WERI-Rb-1 (cell line): Measurements from ENCODE around the gene ATP2B2.

Source experiments
- DNase-seq: peaks from one replicate; pipeline ENCODE4 v3.0.0-alpha.2; 2020
- H3K27ac ChIP-seq: fragments of 250-450 bp; sonication (Bioruptor Pico); 2 replicates; pipeline ENCODE4 v1.5.1; 2020; ENCODE audit warnings: mild to moderate bottlenecking, moderate library complexity
- H3K27me3 ChIP-seq: fragments of 250-450 bp; sonication (Bioruptor Pico); 2 replicates; pipeline ENCODE4 v1.5.1; 2021; ENCODE audit warnings: mild to moderate bottlenecking, low read depth, moderate library complexity; ENCODE audit not compliant: insufficient read depth, severe bottlenecking
- H3K36me3 ChIP-seq: fragments of 250-450 bp; sonication (Bioruptor Pico); 2 replicates; pipeline ENCODE4 v1.5.1; 2020; ENCODE audit warnings: mild to moderate bottlenecking, moderate library complexity
- H3K4me3 ChIP-seq: 2 replicates; pipeline ENCODE4 v1.5.1; 2011; ENCODE audit warnings: low read depth, mild to moderate bottlenecking, control low read depth, low read length
- H3K9me3 ChIP-seq: fragments of 250-450 bp; sonication (Bioruptor Pico); 2 replicates; pipeline ENCODE4 v1.5.1; 2021; ENCODE audit warnings: mild to moderate bottlenecking, moderate library complexity; ENCODE audit not compliant: severe bottlenecking
- CTCF ChIP-seq: IDR thresholded peaks from 2 replicates; pipeline ENCODE4 v1.5.1; 2011; ENCODE audit warnings: low read depth, mild to moderate bottlenecking, control low read depth, inconsistent platforms, low read length

Gene ATP2B2

DNA sequence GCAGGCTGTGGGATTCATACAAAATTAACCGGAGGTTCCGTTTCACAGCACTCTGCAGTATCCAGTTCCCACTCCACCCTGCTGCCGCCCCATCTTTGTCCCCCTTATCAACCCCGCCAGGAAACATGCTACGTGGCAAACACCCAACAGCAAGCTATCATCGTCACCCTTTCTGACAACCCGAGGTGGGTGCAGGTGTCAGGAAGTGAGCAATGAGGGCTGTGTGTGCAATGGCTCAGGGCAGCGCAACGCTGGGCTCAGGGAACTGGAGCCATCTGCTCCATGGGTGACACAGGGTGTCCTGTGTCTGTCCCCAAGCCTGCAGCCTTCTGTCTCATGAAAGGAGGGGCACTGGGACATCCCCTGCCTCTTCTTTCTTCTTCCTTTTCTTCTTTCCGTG, 60.9 kb downstream of the ATP2B2 start:
- H3K27ac ChIP-seq, result no peak overlapping the region
- TF ChIP-seq CTCF, result no peak
- no peak overlapping the region for H3K4me3 ChIP-seq
- no peak for DNase-seq
- H3K9me3 ChIP-seq, result no peaks in the 10 kb centered on the region
- no peaks in the 10 kb centered on the region for H3K27me3 ChIP-seq
- no peaks in the 10 kb centered on the region for H3K36me3 ChIP-seq

- no peaks in the 10 kb centered on the region for H3K27me3 ChIP-seq
- H3K27ac ChIP-seq, result no peak overlapping the region
- DNase-seq, result no peak
- TF ChIP-seq CTCF, result no peak
- no peak overlapping the region for H3K4me3 ChIP-seq
- H3K9me3 ChIP-seq, result no peaks in the 10 kb centered on the region
- H3K36me3 ChIP-seq, result no peaks in the 10 kb centered on the region
Measured at GRCh38 chr3:10444110-10444429, 61.3 kb downstream of the ATP2B2 start.

DNA sequence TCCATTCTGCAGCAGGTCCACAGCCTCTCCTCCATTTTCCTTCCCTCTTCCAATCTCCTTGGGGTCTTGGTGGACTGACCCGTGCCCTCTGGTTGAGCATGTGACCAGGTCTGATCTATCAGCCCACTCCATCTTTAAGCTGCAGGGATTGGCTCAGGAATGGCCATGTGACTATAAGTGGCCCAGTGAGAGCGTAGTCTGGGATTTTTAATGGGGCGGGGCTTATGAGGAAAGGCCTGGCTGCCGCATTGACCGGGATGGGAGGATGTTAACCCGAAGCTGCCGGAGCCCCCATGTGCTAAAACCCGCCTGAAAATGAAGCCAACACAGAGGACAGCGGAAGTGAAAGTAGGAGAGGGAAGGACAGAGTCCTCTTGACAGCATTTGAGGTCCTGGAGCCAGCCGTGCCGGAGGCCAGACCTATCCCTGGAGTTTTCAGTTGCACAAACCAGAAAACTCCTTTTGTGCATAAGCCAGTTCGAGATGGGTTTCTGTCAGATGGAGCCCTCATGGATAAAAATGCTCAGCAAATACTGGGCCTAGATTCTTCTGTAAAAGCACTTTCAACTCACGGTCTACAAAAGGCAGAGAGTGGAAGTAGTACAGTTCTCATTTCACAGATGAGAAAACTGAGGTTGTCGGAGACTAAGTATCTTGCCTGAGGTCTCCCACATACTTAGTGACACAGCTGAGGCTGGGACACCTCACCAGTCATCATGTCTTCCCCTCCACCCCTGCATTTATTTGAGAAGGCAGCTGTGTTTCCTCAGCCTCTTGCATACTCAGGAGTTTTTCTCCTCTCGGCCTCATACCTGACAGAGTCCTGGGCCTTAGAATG, 61.9 kb downstream of the ATP2B2 start:
- no peaks in the 10 kb centered on the region for H3K9me3 ChIP-seq
- no peaks in the 10 kb centered on the region for H3K27me3 ChIP-seq
- DNase-seq, result no peak
- no peak overlapping the region for H3K4me3 ChIP-seq
- H3K27ac ChIP-seq, result no peak overlapping the region
- no peak for TF ChIP-seq CTCF
- H3K36me3 ChIP-seq, result no peaks in the 10 kb centered on the region

- H3K27me3 ChIP-seq, result no peaks in the 10 kb centered on the region
- no peaks in the 10 kb centered on the region for H3K36me3 ChIP-seq
- no peaks in the 10 kb centered on the region for H3K9me3 ChIP-seq
- no peak for TF ChIP-seq CTCF
- no peak overlapping the region for H3K4me3 ChIP-seq
- no peak overlapping the region for H3K27ac ChIP-seq
- no peak for DNase-seq
Measured at GRCh38 chr3:10442151-10442795, 63.1 kb downstream of the ATP2B2 start.

DNA sequence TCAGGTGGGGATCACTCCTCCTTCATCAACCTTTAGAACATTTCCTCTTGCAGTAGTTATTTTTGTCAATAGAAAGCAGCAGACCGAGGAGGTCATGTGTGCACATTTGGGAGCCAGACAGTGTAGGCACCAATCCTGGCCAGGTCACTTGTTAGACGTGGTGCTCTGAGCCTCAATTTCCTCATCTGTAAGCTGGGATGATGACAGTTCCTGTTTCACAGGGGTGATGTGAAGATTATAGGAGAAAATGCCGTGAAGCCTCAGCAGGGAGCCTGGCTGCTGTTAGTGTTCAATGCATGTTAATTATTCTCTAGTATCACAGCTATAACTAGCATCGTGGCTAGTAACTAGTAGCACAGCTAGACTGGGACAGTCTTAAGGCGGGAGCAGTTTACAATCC, 64.7 kb downstream of the ATP2B2 start:
- H3K9me3 ChIP-seq, result no peaks in the 10 kb centered on the region
- no peak overlapping the region for H3K27ac ChIP-seq
- no peak overlapping the region for H3K4me3 ChIP-seq
- no peak for DNase-seq
- TF ChIP-seq CTCF, result no peak
- no peaks in the 10 kb centered on the region for H3K36me3 ChIP-seq
- H3K27me3 ChIP-seq, result no peaks in the 10 kb centered on the region
